Stimulated activated CD8-positive, alpha-beta memory T cell treated with anti-CD3 and anti-CD28 coated beads, Interleukin-4, amount 100 ng/mL, for 48 hours (primary cell): Measurements from ENCODE around the gene VPS26C.
"Not testable (repeated sequence)": the region's sequence is repeated elsewhere in the genome, so short reads cannot be mapped to it uniquely, and the experiment has no call there.

Experiments used
- DNase-seq: peaks from one replicate; pipeline ENCODE4 v3.0.0-alpha.2; 2020

The VPS26C gene

DNA sequence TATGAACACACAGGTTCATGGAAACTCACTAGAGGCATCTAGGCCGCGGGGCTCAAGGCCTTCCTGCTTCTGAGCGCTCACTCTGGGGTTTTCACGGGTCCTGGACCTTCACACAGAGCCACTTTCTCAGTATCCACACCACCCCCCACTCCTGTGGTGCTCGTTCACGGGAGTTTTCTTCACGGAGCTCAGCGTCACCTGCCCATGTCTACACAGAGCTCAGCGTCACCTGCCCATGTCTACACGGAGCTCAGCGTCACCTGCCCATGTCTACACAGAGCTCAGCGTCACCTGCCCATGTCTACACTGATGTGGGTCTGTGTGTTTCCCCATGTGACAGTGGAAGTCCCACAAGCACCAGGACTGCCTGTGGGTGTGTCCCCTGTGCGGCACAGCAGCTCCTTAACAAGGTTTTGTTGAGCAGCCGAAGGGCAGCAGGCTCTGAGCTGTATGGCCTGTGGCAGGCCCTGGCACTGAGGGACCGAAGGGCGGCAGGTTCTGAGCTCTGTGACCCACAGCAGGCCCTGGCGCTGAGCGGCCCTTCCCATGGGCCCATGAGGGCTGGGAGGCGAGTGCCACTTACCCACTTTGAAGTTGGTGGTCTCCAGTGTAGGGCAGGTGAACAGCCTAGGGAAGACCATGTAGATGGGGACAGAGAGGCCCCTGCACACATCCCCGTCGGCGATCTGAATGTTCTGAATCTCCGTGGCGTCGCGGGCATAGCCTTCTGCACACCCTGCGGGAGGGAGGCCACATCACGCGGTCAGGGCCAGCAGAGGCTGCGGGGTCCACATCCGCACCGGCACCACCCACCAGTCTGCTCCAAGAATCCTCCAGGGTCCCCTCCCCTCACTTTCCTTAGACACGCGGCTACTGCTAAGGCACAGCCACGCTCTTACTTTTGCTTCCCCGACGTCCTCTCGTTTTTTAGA, 39.8 kb downstream of the VPS26C start:
- no peak for DNase-seq

DNA sequence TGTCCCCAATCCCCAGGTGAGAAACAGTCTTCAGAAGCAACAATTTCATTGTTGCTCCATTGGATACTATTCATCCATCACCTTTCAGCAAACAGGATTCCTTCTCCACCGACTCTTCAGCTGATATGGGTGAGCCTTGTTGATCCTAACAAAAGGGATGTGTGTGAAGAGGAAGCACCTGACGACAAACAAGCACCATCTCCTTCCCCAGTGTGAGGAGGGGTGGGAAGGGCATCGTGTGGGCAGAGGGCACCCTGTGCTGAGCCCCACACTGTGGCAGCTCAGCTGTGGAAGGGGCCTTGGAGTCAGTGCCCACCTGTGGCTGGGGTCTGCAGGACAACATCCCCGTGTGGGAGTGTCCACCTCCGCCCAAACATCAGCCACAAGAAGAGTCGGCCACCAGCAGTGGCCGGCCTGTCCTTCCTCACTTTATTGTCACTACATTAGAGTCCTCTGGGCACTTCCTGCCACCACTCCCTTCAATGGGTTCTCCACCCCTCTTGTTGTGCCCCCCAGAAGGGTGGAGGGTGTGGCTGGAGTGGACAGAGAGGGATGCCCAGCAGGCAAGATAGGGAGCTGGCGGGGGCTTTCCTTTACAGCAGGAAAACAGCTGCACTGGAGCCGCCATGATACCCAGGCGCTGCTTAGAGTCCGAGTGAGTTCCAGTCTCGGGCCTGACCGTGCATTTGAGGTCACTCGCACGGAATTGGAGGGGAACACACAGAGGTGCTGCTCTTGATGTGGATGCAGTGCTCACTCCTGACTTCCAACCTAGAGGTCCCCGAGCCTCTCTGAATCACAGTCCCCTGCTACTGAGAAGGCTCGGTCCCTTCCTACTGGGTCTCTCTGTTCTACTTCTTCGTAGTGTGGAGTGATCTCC, 40.9 kb downstream of the VPS26C start:
- DNase-seq, result no peak

- peak; percentile 80 for DNase-seq
Measured at GRCh38 chr21:37224861-37225839, 42.0 kb downstream of the VPS26C start.

DNA sequence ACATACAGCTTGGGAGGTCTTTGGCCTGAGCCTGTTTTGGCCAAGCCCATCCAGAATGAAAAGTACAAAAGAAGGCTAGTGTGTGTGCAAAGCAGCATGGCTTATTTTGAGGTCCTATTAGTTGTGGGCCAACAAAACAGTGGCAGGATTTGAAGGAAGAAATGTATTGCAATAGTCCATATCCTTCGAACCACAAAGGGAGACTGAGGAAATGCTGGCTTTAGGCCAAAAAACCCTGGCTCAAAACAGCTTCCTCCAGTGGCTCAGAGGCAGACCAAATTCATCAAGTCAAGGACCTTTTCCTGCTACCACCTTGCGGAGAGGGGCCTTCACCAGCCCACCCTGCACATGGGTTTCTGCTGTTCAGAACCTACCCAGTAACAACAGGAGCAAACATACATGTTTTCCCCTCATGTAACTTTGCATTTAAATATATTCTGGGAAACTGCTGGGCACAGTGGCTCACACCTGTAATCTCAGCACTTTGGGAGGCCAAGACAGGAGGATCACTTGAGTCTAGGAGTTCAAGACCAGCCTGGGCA, 43.3 kb downstream of the VPS26C start:
- DNase-seq, result no peak

DNA sequence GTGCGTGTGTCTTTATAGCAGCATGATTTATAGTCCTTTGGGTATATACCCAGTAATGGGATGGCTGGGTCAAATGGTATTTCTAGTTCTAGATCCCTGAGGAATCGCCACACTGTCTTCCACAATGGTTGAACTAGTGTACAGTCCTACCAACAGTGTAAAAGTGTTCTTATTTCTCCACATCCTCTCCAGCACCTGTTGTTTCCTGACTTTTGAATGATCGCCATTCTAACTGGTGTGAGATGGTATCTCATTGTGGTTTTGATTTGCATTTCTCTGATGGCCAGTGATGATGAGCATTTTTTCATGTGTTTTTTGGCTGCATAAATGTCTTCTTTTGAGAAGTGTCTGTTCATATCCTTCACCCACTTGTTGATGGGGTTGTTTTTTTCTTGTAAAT, 44.9 kb downstream of the VPS26C start:
- DNase-seq, result not testable (repeated sequence)

DNA sequence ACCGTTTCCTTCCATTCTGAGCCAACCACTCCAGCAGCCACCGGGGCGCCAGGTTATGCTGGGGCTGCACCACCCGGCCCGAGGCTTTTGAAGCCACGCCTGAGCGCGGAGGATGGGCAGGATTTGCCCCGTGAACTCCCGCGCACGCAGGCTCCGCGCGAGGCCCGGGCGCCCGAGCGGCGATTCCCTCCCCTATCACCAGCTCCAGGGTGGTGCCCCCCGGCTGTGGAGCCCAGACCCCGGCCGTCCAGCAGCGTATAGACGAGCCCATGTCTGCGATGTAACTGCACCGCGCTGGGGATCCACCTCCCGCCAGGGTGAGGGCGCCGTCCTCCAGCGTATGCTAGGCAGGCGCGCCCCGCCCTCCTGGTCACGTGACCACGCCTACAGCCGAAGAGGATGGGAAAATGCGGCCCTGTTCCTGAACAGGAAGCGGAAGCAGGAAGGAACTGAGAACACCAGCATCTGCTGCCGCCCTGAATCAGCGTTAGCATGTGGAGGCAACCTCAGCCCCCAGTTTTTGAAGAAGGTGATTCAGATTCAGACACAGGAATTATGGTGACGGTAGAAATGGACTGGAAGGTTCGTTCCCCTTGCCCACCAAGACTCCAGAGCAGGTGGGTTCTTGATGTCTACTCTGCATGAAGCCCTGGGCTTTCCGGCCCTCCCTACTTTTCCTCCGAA, 46.0 kb downstream of the VPS26C start:
- DNase-seq, result peak; percentile 98

DNA sequence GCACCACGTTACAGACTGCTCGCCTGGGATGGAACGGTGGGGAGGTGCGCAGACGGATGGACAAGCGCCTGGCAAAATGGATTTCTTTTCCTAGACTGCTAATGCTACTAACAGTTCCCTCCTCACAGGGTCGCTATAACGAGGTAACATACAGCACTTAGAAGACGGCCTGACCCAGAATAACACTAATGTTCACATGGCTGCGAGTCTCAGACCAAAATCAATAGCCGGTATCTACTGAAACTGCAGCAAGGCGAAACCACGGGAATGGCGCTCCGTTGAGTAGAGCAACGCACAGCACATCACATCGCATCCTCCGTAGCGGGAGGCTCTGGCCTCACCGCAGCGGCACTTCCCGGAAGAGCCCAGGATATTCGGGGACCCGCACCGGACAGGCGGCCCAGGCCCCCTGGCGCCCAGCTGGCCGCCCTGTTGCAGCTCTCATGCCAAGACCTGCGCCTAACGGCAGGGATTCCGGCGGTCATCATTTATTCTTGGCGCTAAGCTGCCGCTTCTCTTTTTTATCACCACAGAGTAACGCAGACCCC, 46.6 kb downstream of the VPS26C start:
- peak; percentile 52 for DNase-seq

DNA sequence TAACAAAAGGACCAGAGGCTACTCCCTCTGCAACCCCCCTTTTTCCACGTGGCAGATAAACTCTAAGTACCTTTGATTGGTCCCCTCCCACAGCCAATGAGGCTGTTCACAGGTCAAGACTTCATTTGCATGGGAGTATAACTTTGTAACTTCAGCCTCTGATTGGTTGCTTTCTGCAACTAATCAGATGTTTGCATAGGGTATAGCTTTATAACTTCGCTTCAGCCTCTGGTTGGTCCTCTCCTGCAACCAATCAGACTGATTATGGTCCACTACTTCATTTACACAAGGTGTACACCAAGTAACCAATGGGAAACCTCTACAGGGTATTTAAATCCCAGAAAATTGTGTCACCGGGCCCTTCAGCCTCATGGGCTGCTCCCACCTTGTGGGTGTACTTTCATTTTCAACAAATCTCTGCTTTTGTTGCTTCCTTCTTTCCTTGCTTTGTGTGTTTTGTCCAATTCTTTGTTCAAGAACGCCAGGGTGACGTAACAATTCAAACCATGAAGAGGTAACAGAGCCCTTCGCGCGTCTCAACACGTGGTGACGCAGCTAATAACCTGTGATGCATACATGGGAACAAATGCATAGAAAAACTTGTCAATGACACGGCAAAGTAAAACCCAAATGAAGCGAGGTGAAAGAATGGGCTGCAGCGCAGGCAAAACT, 47.2 kb downstream of the VPS26C start:
- DNase-seq, result peak; percentile 36

DNA sequence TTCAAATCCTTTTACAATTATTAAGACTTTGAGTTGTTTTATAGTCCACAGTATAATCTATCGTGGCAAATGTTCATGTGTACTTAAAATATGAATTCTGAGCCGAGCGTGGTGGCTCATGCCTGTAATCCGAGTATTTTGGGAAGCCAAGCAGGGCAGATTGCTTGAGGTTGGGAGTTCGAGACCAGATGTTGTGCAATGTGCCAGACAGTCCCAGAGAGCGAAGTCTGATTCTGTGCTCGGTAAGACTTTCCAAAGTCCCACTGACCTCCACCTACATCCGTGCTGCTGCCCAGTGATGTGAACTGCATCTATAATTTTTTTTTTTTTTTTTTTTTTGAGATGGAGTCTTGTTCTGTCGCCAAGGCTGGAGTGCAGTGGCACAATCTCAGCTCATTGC, 52.2 kb downstream of the VPS26C start:
- no peak for DNase-seq

DNA sequence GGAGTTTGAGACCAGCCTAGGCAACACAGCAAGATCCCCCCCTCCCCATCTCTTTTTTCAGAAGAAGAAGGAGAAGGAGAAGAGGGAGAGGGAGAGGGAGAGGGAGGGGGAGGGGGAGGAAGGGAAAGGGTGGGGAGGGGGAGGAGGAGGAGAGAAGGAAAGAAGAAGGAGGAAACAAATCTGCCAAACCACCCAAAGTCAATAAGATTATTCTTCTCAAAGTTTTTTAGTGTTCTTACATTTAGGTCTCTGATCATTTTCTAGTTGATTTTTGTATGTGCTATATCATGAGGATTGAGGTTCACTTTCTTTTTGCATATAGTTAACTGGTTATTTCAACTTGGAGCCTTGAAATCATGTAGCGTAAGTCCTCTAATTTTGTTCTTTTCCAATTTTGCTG, 56.3 kb downstream of the VPS26C start:
- no peak for DNase-seq

DNA sequence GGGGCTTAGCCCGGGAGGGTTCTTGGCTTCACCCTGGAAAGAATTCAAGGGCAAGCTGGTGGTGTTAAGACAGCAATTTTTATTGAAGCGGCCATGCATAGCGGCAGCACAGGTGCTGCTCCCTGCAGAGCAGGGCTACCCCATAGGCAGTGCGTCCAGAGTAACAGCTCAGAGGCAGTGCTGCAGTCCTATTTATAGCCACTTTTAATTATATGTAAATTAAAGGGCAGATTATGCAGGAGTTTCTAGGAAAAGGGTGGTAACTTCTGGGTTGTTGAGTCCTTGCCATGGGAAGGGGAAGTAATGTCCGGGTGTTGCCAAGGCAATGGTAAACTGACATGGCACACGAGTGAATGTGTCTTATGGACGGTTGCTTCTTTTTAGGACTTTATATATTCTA, 57.0 kb downstream of the VPS26C start:
- DNase-seq, result no peak

DNA sequence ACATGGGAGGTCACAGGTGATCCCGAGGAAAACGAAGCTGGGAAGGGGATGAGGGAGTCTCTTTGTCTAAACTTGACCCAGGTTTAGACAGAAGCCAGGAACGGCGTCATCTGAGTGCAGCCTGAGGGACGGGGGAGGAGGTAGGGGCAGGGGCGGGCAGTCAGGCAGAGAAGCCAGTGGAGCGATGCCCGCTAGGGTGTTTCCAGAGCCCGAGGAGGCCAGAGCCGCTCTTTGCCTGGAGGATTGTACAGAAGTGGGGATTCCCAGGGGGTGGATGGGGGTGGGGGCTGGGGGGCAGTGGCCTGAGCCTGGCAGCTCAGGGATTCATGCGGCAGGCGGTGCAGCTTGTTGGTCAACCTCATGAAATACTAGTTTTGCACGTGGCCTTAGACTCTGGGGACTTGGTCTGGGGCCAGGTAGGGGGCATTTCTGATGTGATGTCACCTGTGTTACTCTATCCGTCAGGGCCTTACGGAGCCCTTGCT, 58.4 kb downstream of the VPS26C start:
- no peak for DNase-seq

GRCh38 chr21:37208056-37208721, 58.9 kb downstream of the VPS26C start:
- no peak for DNase-seq

DNA sequence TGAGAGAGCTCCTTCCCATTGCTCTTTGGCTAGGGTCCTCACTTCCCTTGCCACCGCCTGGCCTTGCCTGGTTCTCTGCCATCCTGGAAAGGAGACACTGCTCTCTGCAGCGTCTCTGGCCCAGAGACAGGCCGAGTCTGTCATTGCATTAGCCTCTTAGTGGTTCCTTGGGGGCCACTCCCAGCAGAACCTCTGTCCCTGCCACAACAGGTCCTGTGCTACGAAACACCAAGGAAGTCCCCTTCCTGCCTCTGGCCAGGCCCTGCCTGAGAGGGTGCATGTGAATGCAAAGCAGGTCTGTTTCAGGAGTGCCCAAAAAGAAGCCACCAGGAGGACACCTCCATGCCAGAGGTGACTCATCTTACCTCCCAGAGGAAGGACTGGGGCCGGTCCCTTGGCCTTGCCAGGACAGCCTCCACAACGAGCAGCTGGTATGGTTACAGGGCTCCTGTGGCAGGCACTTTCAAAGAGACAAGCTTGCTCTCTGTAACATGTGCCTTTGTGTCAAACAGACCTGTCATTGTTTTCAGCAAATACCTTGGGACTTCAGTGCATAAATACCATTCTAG, 59.6 kb downstream of the VPS26C start:
- no peak for DNase-seq

DNA sequence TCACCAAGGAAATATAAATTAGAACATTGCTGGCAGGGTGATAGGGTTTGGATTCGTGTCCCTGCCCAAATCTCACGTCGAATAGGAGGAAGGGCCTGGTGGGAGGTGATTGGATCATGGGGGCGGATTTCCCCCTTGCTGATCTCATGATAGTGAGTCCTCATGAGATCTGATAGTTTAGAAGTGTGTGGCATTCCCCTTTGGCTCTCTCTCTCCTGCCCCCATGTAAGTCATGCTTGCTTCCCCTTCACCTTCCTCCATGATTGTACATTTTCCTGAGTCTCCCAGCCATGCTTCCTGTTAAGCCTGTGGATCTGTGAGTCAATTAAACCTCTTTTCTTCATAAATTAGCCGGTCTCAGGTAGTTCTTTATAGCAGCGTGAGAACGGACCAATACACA, 60.6 kb downstream of the VPS26C start:
- DNase-seq, result no peak

- no peak for DNase-seq
Measured at GRCh38 chr21:37204580-37204979, 62.6 kb downstream of the VPS26C start.

GRCh38 chr21:37202221-37203110, 64.7 kb downstream of the VPS26C start:
- no peak for DNase-seq

DNA sequence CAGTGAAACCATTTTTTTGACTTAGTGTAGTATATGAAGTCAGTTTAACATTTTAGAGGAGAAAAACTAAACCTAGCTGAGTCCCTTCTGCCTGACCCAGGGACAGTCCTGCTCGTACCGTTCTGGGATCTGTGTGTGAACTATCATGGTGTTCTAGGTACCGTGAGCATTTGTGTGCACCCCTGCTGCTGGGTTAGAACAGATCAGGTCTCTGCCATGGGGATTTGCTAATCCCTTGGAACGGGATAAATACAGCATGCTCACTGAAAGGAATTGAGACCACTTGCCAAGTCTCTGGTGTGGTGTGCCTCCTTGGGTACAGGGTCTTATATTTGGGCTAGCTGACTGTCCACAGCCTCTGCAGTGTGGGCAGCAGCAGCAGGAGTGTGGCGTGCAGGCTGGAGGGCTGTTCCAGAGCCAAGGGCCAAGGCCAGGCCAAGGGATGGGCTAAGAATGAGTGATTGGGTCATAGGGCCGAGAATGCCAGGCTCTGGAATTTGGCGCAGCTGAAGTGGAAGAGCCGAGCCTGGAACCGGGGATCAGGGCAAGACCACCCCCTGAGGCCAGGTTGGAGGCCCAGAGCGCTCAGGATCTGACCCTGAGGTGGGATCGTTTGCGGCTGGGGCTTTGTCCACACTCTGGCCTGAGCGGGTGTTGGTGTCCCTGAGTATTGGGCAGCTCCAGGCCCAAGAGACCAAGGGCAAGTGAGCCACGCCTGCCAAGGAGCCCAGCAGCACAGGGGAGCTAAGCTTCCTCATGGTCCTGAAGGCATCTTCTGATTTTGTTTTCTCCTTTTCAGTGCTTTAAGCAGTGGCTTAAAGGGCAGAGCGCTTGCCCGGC, 66.3 kb downstream of the VPS26C start:
- DNase-seq, result no peak
